IPS-NIHi7 (cell line): ENCODE results near the gene CSAD.

Source experiments
- DNase-seq: peaks from one replicate; pipeline ENCODE4 v3.0.0; 2012; ENCODE audit warnings: mixed read lengths; ENCODE audit errors: extremely low spot score

The CSAD gene, protein sequence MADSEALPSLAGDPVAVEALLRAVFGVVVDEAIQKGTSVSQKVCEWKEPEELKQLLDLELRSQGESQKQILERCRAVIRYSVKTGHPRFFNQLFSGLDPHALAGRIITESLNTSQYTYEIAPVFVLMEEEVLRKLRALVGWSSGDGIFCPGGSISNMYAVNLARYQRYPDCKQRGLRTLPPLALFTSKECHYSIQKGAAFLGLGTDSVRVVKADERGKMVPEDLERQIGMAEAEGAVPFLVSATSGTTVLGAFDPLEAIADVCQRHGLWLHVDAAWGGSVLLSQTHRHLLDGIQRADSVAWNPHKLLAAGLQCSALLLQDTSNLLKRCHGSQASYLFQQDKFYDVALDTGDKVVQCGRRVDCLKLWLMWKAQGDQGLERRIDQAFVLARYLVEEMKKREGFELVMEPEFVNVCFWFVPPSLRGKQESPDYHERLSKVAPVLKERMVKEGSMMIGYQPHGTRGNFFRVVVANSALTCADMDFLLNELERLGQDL

GRCh38 chr12:53180220-53180930 lies at the start of gene CSAD, which contains the start of gene ZNF740:
Gene CSAD, minus strand, starts transcription at chr12:53180925. Its CDS starts 7,455 bp downstream, at chr12:53173470.
Gene ZNF740, plus strand, starts transcription at chr12:53180722. Its CDS starts 1,262 bp downstream, at chr12:53181984.
- DNase-seq, result peak; percentile 99

DNA sequence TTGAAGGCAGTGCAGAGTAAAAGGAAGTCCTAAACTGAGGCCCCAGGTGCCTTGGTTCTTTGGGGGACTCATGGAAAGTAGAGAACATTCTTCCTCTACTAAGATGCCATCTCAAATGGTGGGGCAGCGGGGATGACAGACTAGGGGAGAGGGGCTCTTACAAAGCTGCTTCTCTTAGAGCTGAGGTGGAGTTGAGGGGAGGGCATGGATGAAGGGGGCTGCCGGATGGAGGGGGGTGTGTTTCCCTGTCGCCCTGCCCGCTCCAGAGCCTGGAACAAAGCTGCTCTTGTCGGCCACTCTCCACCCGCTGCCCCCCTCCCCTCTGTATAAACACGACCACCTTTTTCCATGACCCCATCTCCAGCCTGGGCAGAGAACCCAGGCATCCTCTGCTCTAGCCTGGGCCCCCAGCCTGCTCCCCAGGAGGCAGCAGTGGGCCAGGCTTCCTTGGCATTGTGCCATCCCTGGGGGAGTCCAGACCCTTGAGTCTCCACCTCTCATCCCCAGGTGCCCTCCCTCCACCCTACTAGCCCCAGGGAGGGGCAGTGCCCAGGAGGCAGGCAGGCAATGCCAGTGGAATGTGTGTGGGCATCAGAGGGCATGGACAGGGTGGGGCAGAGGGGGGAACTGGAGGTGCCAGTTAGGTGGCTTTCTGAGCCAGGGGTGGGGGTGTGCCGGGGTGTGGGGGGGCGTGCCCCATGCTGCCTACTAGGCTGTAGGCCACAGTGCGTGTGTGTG lies 49.6 kb upstream of the CSAD start:
- no peak for DNase-seq

- no peak for DNase-seq
Observed at GRCh38 chr12:53229454-53229853, 48.7 kb upstream of the CSAD start.

DNA sequence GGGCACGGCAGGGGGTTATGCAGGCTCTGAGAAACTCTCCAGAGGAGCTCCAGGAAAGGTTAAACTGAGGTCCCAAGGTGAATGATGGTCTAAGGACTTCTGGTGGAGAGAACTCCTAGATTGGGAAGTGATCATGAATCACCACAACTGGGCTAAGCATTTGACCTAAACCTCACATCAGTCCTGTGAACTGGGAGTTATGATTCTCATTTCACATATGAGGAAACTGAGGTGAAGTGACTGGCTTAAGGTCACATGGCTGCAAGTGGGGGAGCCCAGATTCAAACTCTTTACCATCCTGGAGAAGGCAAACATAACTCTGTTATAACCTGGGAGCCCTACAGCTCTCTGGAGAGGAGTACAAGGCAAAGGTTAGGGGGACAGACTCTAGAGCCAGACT lies 47.1 kb upstream of the CSAD start:
- DNase-seq, result no peak

DNA sequence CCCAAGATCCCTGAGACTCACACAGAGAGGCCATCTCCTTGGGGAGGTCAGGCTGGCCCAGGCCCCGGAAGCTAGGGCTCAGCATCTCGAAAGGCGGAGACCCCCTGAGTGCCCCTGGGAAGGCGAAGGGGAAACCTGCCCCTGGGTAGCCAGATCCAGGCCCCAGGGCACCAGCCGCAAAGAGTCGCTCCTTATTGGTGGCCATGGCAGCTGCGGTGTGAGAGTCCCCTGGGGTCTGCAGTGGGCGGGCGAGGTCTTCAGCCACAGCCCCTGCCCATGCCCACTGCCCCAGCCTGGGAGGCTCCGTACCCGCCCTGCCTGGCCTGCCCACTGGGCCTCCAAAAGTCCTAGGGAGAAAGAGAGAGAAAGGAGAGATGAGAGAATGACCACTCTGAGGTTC lies 46.6 kb upstream of the CSAD start:
- no peak for DNase-seq

DNA sequence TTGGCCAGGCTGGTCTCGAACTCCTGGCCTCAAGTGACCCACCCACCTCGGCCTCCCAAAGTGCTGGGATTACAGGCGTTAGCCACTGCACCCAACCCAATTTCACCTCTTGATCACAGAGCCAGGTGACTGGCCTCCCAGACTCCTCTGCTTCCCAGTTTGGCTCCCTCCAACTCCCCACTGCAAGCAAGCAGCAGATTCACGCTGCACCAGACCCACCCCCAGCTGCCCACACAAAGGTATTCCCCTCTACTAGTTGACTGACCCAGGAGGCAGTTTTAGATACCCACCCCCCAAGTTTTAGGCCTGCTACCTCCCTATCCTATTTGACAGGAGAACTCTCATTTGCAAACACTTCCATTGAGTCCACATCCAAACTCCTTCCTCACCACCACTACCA lies 46.1 kb upstream of the CSAD start:
- no peak for DNase-seq

DNA sequence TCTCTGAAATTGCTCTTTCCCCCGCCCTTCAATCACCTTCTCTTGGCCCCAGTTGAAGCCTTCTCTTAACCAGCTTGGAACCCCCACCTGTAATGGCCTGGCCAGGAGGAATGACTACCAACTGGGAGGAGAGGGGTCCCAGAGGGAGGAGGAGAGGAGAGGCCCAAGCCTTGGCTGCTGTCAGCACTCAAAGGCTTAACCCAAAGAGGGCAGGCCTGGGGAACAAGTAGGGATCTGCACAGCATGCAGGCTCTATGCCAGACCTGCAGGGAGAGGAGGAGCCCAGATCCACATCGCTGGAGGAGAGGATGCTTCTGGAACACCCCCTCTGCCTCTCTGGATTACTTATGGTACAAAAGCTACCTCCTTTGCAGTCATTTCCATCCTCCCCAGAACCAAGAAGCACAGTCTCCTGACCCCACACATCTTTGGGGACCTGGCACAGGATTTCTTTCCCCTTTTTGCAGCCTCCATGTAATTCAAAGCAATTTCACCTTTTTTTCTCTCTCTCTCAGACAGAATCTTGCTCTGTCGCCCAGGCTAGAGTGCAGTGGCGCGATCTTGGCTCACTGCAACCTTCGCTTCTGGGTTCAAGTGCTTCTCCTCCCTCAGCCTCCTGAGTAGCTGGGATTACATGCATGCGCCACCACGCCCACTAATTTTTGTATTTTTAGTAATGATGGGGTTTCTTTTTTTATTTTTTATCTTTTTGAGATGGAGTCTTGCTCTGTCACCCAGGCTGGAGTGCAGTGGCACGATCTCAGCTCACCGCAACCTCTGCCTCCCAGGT lies 45.1 kb upstream of the CSAD start:
- no peak for DNase-seq

DNA sequence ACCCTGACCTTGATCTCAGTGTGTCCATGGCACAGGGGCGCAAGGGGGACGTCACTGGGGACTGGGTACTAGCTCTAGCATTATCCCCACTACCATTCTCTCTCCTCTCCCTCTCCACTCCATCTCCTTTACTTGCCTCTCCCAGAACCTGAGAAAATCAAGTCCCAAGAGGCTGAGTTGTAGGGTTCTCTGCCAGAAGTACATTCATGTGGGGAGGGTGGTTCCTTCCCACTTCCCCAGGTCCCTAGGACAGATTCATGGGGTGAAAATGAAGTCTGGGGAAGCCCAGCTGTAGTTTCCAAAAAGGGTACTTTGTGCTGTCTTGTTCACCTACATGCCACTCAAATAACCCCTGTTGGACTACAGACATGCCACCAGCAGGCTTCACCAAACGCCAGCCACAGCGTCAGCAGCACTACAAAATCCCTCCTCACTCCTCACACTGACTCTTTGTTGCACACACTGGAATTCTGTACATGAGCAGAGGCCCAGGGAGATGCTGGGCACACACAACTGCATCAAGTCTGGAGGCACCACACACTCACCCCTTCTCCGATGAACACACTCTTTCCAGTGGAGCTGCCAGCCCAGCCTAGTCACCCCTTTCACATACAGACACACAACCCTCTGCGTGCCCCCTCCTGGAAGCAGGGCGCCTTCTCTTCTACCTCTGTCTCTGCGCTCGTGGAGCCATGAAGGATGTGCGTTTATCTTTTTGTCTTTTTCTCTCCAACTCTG lies 44.3 kb upstream of the CSAD start:
- no peak for DNase-seq

DNA sequence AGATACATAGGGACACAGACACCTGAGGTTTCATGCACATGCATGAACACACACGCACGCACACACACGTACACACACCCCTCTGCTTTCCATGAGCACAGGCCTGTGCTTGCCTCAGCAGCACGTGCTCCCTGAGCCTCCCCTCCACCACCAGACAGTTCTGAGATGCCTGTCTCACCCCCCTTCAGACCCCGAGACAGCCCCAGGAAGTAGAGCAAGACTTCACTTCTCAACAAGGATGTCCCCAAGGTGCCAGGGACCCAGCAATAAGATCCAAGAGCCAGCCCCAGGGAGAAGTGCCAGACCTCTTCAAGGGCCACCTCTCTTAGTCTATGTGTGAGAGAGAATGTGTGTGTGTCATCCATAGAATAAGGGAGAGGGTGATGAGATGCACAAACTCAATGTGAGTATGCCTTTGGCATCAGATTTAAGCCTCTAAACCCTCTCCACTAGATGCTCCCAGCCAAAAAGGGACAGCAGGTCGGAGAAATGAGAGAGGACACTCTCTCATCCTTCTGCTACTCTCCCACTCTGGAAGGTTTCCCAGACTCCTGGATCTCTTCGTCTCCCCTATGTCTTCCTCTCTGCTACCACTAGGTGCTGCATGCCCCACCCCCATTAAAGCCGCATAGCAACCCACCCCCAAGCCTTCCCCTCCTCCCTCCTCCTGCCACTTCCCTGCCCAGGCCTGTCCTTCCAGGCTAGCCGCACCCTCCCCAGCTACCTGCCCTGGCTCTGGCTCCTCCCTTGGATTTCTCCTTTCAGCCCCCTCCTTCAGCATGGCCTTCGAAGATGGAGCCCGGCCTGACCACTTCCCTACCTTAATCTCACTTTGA lies 43.6 kb upstream of the CSAD start:
- DNase-seq, result peak; percentile 83

GRCh38 chr12:53223389-53224060 lies 42.8 kb upstream of the CSAD start:
- DNase-seq, result no peak

DNA sequence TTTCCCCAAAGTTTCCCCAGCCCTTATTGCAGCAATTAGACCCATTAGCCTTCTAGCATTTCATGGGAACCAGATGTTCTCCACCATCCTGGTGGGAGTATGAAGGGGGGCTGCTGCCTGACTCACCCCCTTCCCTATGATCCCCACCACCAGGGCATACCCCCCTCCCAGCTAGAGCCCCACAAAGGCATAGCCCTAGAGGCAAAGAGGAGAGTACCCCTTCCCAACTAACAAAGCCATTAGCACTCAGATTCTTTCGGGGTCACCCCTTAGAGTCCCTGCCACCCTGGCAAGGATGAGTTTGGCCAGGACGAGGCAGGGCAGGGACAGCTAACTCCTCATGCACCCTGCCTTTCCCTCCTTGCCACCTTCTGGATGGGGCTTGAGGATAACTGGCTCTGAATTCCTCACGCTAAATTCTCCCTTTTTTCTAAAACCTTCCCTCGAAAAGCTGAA lies 42.1 kb upstream of the CSAD start:
- no peak for DNase-seq

DNA sequence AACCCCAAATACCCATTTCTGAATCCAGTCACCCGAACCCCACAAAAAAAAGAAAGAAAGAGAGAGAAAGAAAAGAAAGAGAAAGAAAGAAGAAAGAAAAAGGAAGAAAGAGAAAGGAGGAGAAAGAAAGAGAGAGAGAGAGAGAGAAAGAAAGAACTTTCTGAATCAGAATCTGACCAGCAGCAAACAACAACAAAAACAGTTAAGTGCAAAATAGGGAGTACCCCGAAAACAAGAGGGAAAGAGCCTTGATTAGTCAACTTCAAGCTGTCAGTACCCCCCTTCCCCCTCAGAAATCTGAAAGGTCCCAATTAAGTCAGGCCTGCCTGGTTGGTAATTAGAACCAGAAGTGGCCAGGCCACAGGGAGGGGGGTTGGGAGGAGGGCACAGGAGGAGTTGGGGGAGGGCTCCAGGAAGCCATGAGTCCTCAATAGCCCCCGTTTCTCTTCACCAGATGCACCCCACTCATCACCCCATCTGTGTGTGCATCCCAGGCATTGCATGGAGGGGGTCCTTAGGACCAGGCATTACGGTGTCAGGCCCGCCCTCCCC lies 41.5 kb upstream of the CSAD start:
- no peak for DNase-seq

- DNase-seq, result peak; percentile 77
Observed at GRCh38 chr12:53221203-53222080, 40.7 kb upstream of the CSAD start.

- peak; percentile 89 for DNase-seq
Observed at GRCh38 chr12:53220694-53221202, 40.0 kb upstream of the CSAD start.

- DNase-seq, result peak; percentile 65
Observed at GRCh38 chr12:53219956-53220693, 39.4 kb upstream of the CSAD start.

GRCh38 chr12:53219292-53219955 lies 38.7 kb upstream of the CSAD start:
- DNase-seq, result no peak
